Anterior cingulate cortex (tissue), 58 donors: ENCODE results near the gene MOBP.

Experiments used
- DNase-seq, 58 donors: peaks; one replicate each; lab custom pipeline; 2025; lab: John Stamatoyannopoulos, UW

The MOBP gene

GRCh38 chr3:39491014-39491413 is 23.5 kb downstream of the MOBP start:
- no peak for DNase-seq

GRCh38 chr3:39491733-39492350 is 24.4 kb downstream of the MOBP start:
- no peak for DNase-seq

GRCh38 chr3:39494781-39495180 is 27.3 kb downstream of the MOBP start:
- DNase-seq, result no peak

DNA sequence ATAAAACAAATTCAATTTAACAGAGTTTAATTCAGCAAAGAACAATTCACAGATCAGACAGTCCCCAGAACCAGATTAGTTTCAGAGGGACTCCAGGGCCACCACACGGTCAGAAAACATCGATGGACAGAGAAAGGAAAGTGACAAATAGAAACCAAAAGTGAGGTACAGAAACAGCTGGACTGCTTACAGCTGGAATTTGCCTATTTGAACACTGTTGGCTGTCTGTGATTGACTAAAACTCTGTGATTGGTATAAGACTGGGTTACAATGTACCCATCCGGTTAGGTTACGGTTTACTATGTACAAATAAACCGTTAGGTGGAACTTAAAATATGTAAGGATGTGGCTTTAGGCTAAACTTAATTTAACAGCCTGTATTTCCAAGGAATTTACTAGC is 30.3 kb downstream of the MOBP start:
- DNase-seq, result no peak

DNA sequence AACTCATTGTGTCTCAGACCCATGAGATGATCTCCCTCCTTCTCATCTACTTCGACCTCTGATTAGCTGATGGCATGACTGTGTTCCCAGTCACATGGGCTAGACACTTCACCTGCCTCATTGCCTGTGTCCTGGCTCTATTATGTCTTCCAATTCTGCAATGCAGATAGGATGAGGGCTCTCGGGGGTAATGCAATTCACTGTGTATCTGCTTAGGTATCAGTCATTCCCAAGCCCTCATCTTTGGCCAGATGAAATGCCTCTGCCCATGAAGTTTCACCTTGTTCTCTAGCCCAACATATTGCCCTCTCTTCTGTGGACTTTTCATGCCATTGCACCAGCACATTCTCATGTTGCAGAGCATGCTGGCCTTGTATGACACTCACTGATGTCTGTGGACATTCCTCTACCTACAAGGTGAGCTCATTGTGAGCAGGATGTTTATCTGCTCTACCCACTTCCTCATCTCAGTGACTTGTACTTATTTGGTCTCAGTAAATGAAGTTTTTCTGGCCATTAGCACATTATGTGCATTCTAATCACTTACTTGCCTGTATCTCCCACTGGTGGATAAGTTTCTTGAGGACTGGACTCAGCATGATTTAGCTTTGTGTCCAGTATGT is 32.3 kb downstream of the MOBP start:
- no peak for DNase-seq

DNA sequence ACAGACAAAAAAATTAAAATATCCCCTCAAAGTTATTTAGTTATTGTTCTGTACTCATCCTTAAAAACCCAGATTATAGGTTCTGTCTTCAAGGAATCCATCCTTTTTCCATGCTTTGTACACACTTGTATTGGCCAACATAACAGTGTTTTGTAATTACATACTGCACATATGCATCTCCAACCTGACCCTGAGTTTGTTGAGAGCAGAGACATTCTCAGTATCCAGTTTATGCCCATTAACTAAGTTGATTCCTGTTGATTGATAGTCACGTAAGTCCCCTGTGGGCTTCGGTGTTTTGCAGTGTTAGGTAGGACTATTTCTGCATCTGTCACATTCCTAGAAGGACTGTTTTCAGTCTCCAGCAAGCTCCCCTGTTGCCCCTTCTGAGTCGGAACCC is 33.6 kb downstream of the MOBP start:
- DNase-seq, result no peak

GRCh38 chr3:39501968-39502837 is 34.7 kb downstream of the MOBP start:
- peak in 8 of 58 donors; percentile 10 to 25 (median 14) for DNase-seq

- DNase-seq, result no peak
Measured at GRCh38 chr3:39502838-39503145, 35.3 kb downstream of the MOBP start.

DNA sequence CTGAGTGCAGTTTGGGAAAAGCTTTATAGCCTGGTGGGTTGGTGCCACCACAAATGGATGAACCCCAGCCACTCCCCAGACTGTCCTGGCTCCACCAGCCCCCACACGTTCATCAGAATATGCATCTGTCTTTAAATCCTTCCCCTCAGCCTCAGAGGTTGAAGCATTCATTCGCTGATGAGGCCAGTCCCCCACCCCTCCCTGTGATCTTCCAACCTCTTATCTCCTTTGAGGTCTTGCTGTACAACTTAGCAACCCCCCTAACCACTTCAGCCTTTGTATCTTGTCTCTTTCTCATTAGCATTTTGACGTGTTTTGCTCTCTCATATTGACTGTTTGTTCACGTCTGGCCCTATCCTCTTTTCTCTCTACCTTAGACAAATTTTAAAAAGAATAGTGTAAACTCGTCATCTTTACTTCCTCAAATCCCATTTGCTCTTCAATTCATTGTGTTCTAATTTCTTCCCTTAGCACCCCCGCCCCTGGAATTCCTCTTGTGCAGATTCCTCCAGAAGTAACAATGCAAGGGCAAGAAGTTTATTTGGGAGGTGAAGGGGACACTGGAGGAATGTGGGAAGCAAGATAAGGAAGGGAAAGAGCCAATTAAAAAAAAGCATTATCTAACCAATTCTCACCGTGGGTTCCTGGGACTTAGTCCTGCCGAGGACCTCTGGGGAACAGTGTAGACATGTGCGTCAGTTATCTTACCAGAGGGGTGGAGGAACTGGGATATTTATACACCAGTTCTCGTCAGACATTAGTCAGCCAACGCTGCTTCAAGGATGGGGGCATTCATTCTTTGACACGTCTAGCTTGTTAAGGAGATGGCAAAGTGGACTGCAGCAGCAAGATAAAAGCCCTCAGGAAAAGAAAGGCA is 38.6 kb downstream of the MOBP start:
- no peak for DNase-seq

DNA sequence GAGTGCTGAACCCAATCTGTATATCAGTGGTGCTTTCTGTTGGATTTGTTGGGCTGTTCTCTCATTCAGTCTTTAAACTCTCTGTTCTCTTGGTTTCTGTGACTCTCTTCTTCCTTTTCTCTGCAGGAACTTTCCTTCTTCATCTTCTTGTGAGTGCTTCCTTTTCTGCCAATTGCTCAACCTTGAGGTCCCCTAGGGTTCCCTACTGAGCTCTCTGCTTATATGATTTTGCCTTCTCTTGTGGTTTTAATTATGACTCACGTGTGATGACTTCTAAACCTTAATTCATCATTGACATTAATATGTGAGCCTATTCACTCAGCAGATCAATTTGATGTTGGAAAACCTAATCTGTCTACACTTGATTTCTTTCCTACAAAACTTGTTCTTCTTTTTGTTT is 39.4 kb downstream of the MOBP start:
- DNase-seq, result no peak

DNA sequence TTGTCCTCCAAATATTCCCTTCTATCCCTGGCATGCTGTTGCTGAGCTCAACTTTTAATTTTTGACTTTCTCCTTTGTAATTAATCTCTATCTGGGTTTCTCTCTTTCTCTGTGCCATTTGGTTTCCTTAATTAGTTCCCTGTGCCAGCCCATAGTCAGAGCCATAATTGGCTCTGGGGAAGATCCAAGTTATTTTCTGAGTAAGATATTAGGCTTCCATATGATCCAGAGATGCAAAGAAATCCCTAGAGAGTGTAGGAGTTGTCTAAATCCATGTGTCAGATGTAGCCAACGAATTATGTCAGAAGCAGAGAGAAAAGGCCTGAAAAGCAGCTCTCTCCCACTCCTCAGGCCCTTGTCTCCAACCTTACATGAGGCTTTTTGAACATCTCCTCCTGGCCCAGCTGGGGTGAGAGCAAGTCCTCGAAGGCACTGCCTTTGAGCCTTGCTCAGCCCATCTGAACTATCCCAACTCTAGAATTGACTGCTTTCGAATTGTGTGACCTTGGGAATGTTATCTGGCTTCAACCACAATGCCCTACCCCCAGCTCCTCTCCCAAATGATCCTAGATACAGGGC is 46.4 kb downstream of the MOBP start:
- DNase-seq, result peak in 3 of 58 donors; percentile 17 to 33 (median 29)

DNA sequence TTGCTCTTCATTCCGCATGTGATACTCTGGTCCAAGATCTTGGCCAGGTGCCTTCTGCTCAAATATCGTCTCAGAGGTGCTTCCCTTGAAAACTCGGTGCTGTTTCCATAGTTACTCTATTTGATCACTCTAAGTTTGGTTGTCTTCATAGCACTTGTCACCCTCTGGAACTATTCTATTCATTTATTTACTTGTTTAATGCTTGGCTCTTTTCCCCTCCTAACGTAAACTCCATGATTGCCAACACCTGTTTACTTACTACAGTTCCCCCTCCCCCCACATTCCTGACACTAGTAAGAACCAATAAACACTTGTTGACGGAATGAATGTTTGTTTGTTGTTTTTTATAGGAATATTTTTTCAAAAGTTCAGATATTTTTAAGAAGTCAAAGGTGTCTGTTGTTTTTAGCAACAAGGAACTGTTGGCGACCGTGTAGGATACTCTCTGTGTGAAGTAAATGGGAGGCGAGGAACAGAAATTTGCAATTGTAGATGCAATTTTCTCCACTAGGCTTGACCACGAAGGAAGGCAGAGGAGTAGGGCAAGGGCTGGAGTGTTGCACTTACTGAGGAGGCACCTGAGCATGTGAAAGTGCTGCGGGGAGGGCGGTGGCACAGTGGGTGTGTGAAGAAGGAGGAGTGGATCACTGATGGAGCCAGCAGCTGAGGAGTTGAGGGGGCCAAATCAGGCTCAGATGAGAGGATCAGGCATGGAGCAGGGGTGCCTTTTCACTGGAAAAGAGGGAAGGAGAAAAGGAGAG is 48.4 kb downstream of the MOBP start:
- DNase-seq, result no peak

DNA sequence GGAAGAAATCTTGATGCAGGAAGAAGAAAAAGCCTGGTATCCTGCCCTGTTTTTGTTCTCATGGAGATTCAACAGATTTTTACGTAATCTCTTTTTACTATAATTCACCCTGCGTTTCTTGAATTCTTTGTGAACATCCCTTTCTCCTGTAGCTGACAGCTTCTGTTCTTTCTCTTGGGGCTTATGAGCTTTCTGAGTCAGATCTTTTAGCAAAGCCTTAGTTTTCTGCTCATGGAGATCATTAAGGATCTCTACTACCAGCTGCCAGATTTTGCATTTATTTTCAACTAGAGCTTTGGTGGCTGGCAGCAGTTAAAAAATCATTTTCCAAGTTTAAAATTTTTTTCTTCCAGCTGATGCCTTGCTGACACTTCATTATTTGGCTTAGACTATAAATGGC is 51.6 kb downstream of the MOBP start:
- DNase-seq, result peak in 1 of 58 donors; percentile 21

DNA sequence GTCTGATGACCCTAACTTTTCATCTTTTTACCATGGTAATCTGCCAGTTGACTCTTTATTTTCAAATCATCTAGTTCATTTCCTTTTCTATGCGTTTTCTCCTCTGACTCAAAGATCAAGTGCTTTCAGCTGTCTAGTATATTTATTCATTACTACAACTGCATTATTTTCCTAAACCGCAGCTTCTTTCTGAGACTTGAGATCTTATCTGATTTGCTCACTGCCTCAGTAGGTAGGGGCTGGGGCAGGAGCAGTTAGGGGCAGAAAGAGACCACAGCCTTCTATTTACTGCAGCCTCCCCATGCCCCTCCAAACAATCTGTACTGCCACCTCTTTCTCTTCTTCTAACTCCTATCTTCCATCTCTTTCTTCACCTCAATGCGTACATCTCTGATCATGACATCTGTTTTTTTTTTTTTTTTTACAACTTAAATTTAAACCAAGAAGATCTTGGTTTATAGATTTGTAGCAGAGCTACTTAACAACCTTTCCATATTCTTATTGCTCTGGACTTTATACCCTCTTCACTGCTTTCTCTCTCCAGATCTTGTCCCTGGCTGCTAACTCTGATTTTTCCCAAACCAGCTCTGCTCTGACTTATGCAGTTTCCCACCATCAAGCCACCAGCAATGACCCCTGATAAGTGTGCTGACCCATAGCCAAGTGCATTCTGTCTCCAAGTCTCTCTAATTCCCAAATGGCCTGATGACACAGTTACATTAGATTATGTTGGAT is 52.2 kb downstream of the MOBP start:
- no peak for DNase-seq

- DNase-seq, result no peak
Measured at GRCh38 chr3:39521456-39521855, 54.0 kb downstream of the MOBP start.

DNA sequence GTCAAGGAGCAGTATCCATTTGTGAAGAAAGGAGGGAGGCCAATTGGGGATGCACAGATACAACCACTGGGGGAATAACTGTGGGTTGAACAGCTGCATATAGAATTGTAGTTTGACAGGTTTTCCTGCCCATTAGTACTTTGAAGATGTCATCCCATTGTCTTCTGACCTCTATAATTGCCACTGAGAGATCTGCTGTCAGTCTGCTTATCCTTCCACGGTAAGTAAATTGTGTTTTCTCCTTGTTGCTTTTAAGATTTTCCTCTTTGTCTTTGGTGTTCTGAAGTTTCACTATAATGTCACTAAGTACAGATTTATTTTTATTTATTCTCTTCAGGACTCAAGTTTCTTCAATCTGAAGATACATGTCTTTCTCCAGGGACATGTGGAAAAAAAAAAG is 56.6 kb downstream of the MOBP start:
- DNase-seq, result no peak

GRCh38 chr3:39528844-39529243 is 61.4 kb downstream of the MOBP start:
- DNase-seq, result no peak

DNA sequence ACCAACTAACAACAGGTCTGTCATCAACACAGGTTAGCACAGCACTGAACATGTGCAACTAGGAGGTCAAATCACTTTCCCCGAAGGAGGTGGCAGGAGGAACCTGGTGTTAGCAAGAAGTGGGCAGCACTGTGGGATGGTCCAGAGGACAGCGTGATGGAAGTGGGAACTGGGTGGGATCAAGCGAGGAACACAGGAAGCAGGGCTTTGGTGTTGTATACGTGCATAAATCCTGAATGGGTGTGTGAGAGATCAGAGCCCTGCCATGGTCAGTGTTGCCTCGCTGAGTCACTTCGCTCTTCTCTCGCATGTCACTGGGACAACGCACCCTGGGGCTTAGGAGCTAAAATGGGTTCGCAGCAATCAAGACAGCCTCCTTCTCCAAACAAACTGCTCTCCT is 62.1 kb downstream of the MOBP start:
- no peak for DNase-seq

DNA sequence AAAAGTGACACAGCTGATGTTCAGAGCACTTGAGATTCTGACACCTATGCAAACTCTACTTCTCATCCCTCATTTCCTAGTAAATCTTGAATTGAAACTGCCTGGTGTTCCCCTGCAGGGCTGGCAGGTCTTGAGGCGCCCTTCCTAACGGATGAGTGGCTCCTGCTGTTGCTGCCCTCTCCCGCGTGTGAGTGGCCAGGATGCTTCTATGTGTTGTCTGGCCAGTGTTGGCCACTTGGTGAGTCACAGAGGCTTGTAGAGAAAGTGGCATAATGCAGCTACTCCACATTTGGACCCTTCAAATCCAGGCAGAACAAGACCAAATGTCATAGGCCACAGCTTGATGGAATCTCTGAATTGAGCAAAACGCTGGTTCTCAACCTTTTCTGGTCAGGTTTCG is 63.6 kb downstream of the MOBP start:
- DNase-seq, result peak in 2 of 58 donors; percentile 9 to 14
